HEK293 (cell line): ENCODE data around the gene CACHD1.

Experiments
- CTCF ChIA-PET: fragments of 350-600 bp; formaldehyde crosslinking; extraction: SDS; loops from one replicate; lab custom pipeline; 2021; ENCODE audit warnings: antibody characterized with exemption; lab: Yijun Ruan, JAX
- POLR2A ChIA-PET: fragments of 300-600 bp; formaldehyde crosslinking; extraction: SDS; loops from one replicate; lab custom pipeline; 2020; ENCODE audit warnings: antibody characterized with exemption, inconsistent platforms; lab: Yijun Ruan, JAX
- H3K27ac ChIP-seq: fragments of 200-500 bp; sonication (Bioruptor generic); 2 replicates; pipeline ENCODE4 v1.5.1; 2014; ENCODE audit warnings: low read depth, low read length, control low read depth, inconsistent platforms; ENCODE audit errors: extremely low read depth
- H3K36me3 ChIP-seq, 2 experiments: fragments of 200-500 bp in 1 of 2; sonication (Bioruptor generic) in 1 of 2; 1 replicate in 1 of 2; 2 replicates in 1 of 2; pipeline ENCODE4 v1.5.1; 2014 to 2017; ENCODE audit warnings: inconsistent platforms in 2 of 2, low read length in 2 of 2; ENCODE audit not compliant: control insufficient read depth in 2 of 2, insufficient read depth in 1 of 2
- H3K4me1 ChIP-seq: fragments of 200-500 bp; sonication (Bioruptor generic); 2 replicates; pipeline ENCODE4 v1.5.1; 2014; ENCODE audit warnings: mild to moderate bottlenecking, low read length, inconsistent platforms; ENCODE audit not compliant: control insufficient read depth, insufficient read depth
- H3K4me3 ChIP-seq: 2 replicates; pipeline ENCODE4 v1.5.1; 2011; ENCODE audit warnings: low read depth, mild to moderate bottlenecking, control low read depth, low read length, moderate library complexity
- H3K9me3 ChIP-seq: fragments of 200-500 bp; sonication (Bioruptor generic); 2 replicates; pipeline ENCODE4 v1.5.1; 2014; ENCODE audit warnings: low read depth, low read length, inconsistent platforms; ENCODE audit not compliant: control insufficient read depth, insufficient read depth
- ELK4 ChIP-seq: IDR thresholded peaks from 2 replicates; pipeline ENCODE4 v1.6.1; 2011; ENCODE audit warnings: mild to moderate bottlenecking, low read depth, low read length, borderline replicate concordance
- FEZF1 ChIP-seq: fragments of 450-650 bp; formaldehyde crosslinking; IDR thresholded peaks from 2 replicates; pipeline ENCODE4 v1.5.1; 2016; ENCODE audit warnings: missing biosample characterization, missing genetic modification characterization
- PATZ1 ChIP-seq: fragments of 450-650 bp; formaldehyde crosslinking; IDR thresholded peaks from 2 replicates; pipeline ENCODE4 v1.5.1; 2016; ENCODE audit warnings: missing biosample characterization, missing genetic modification characterization
- PRDM10 ChIP-seq: fragments of 450-650 bp; formaldehyde crosslinking; IDR thresholded peaks from 2 replicates; pipeline ENCODE4 v1.5.1; 2016; ENCODE audit warnings: missing biosample characterization, missing genetic modification characterization
- ZBTB17 ChIP-seq: fragments of 450-650 bp; formaldehyde crosslinking; IDR thresholded peaks from 2 replicates; pipeline ENCODE4 v1.5.1; 2016; ENCODE audit warnings: missing biosample characterization, missing genetic modification characterization
- ZBTB48 ChIP-seq: fragments of 450-650 bp; formaldehyde crosslinking; IDR thresholded peaks from 2 replicates; pipeline ENCODE4 v1.5.1; 2016; ENCODE audit warnings: missing biosample characterization, missing genetic modification characterization
- ZFP37 ChIP-seq: fragments of 450-650 bp; formaldehyde crosslinking; IDR thresholded peaks from 2 replicates; pipeline ENCODE4 v1.5.1; 2016; ENCODE audit warnings: missing biosample characterization, missing genetic modification characterization
- ZNF10 ChIP-seq: fragments of 450-650 bp; formaldehyde crosslinking; IDR thresholded peaks from 2 replicates; pipeline ENCODE4 v1.5.1; 2017; ENCODE audit warnings: missing biosample characterization, missing genetic modification characterization
- ZNF157 ChIP-seq: fragments of 450-650 bp; formaldehyde crosslinking; IDR thresholded peaks from 2 replicates; pipeline ENCODE4 v1.5.1; 2016; ENCODE audit warnings: missing biosample characterization, missing genetic modification characterization
- ZNF174 ChIP-seq: fragments of 450-650 bp; formaldehyde crosslinking; IDR thresholded peaks from 2 replicates; pipeline ENCODE4 v1.5.0; 2017; ENCODE audit warnings: missing biosample characterization, mild to moderate bottlenecking, missing genetic modification characterization
- ZNF302 ChIP-seq: fragments of 450-650 bp; formaldehyde crosslinking; IDR thresholded peaks from 2 replicates; pipeline ENCODE4 v1.5.1; 2016; ENCODE audit warnings: missing biosample characterization, missing genetic modification characterization, low read depth
- ZNF335 ChIP-seq: fragments of 450-650 bp; formaldehyde crosslinking; conservative IDR thresholded peaks from 2 replicates; pipeline ENCODE4 v1.5.1; 2016; ENCODE audit warnings: missing biosample characterization, missing genetic modification characterization
- ZNF341 ChIP-seq: fragments of 450-650 bp; formaldehyde crosslinking; IDR thresholded peaks from 2 replicates; pipeline ENCODE4; 2016; ENCODE audit warnings: low read depth, missing biosample characterization, missing genetic modification characterization
- ZNF350 ChIP-seq: fragments of 450-650 bp; formaldehyde crosslinking; IDR thresholded peaks from 2 replicates; pipeline ENCODE4 v1.5.0; 2017; ENCODE audit warnings: missing biosample characterization, mild to moderate bottlenecking, missing genetic modification characterization
- ZNF362 ChIP-seq: fragments of 450-650 bp; formaldehyde crosslinking; IDR thresholded peaks from 2 replicates; pipeline ENCODE4 v1.5.1; 2016; ENCODE audit warnings: missing biosample characterization, missing genetic modification characterization
- ZNF398 ChIP-seq: fragments of 450-650 bp; formaldehyde crosslinking; IDR thresholded peaks from 2 replicates; pipeline ENCODE4 v1.5.1; 2017; ENCODE audit warnings: missing biosample characterization, missing genetic modification characterization
- ZNF529 ChIP-seq: fragments of 450-650 bp; formaldehyde crosslinking; IDR thresholded peaks from 2 replicates; pipeline ENCODE4 v1.5.1; 2017; ENCODE audit warnings: missing genetic modification characterization, missing biosample characterization; ENCODE audit not compliant: insufficient replicate concordance
- ZNF560 ChIP-seq: fragments of 450-650 bp; formaldehyde crosslinking; IDR thresholded peaks from 2 replicates; pipeline ENCODE4 v1.5.1; 2017; ENCODE audit warnings: missing biosample characterization, missing genetic modification characterization, borderline replicate concordance
- ZNF664 ChIP-seq: fragments of 450-650 bp; formaldehyde crosslinking; IDR thresholded peaks from 2 replicates; pipeline ENCODE4 v1.5.1; 2016; ENCODE audit warnings: missing biosample characterization, missing genetic modification characterization
- ZNF76 ChIP-seq: fragments of 450-650 bp; formaldehyde crosslinking; IDR thresholded peaks from 2 replicates; pipeline ENCODE4; 2016; ENCODE audit warnings: low read depth, missing biosample characterization, missing genetic modification characterization, borderline replicate concordance
- ZNF776 ChIP-seq: fragments of 450-650 bp; formaldehyde crosslinking; IDR thresholded peaks from 2 replicates; pipeline ENCODE4 v1.5.0; 2017; ENCODE audit warnings: missing biosample characterization, missing genetic modification characterization, borderline replicate concordance
- ZNF837 ChIP-seq: fragments of 450-650 bp; formaldehyde crosslinking; IDR thresholded peaks from 2 replicates; pipeline ENCODE4 v1.5.1; 2016; ENCODE audit warnings: missing biosample characterization, missing genetic modification characterization
- ZNF843 ChIP-seq: fragments of 450-650 bp; formaldehyde crosslinking; IDR thresholded peaks from 2 replicates; pipeline ENCODE4 v1.5.1; 2016; ENCODE audit warnings: missing biosample characterization, missing genetic modification characterization

CACHD1 gene

GRCh38 chr1:64433747-64434146 lies 36.2 kb upstream of the CACHD1 start:
- ChIA-PET POLR2A (no interaction called here), CTCF (interaction anchor here (0.6 kb wide), 1 partner anchor 240 kb away, joined by 3 read pairs; no protein-coding TSS in a partner anchor)
- Histone ChIP-seq H3K4me1 (no peaks in the 10 kb centered on the region; the same call in 1 of the 2 replicates), H3K36me3 (no peaks in the 10 kb centered on the region), H3K9me3 (no peaks in the 10 kb centered on the region), H3K27ac (no peak overlapping the region), H3K4me3 (no peak overlapping the region)
- TF ChIP-seq ZNF10: no peak
- no peak for TF ChIP-seq ELK4
- no peak for TF ChIP-seq ZFP37 (tag by site-specific recombination)
- no peak for TF ChIP-seq PATZ1
- TF ChIP-seq ZNF664: no peak
- TF ChIP-seq ZBTB17: no peak
- no peak for TF ChIP-seq ZNF776 (tag by site-specific recombination)
- no peak for TF ChIP-seq ZNF335 (tag by site-specific recombination)
- no peak for TF ChIP-seq ZNF529
- TF ChIP-seq ZNF560: no peak
- no peak for TF ChIP-seq ZNF341 (tag by site-specific recombination)
- TF ChIP-seq ZNF843 (tag by site-specific recombination): no peak
- TF ChIP-seq ZNF174 (tag by site-specific recombination): no peak
- no peak for TF ChIP-seq ZBTB48 (tag by site-specific recombination)

- no peaks in the 10 kb centered on the region for H3K9me3 ChIP-seq
- TF ChIP-seq ZNF350 (tag by site-specific recombination): no peak
- peak; percentile 98 for TF ChIP-seq PRDM10 (tag by site-specific recombination)
- no peak for TF ChIP-seq ZNF302 (tag by site-specific recombination)
- no peak for TF ChIP-seq ZNF362 (tag by site-specific recombination)
- TF ChIP-seq ZNF837 (tag by site-specific recombination): no peak
- TF ChIP-seq ZNF76: no peak
- no peak for TF ChIP-seq ZNF398
- no peak for TF ChIP-seq FEZF1
- no peak for TF ChIP-seq ZNF157 (tag by site-specific recombination)
- no peaks in the 10 kb centered on the region for H3K36me3 ChIP-seq
- H3K4me1 ChIP-seq: no peaks in the 10 kb centered on the region; the same call in 1 of the 2 replicates
- POLR2A ChIA-PET: no interaction called here
- CTCF ChIA-PET: no interaction called here
- no peak overlapping the region for H3K27ac ChIP-seq
- H3K4me3 ChIP-seq: no peak overlapping the region
Observed at GRCh38 chr1:64435000-64435399, 34.9 kb upstream of the CACHD1 start.
